HG03060 (cell line): ENCODE results near the gene ARHGAP10.
"Not testable (repeated sequence)": the region's sequence is repeated elsewhere in the genome, so short reads cannot be mapped to it uniquely, and the experiment has no call there.

Source experiments
- ATAC-seq: cut with Tn5 transposase; IDR thresholded peaks from one replicate; pipeline ENCODE4 v1.9.1; 2021; ENCODE audit warnings: low read depth, moderate number of reproducible peaks; ENCODE audit not compliant: unreplicated experiment

ARHGAP10 gene

DNA sequence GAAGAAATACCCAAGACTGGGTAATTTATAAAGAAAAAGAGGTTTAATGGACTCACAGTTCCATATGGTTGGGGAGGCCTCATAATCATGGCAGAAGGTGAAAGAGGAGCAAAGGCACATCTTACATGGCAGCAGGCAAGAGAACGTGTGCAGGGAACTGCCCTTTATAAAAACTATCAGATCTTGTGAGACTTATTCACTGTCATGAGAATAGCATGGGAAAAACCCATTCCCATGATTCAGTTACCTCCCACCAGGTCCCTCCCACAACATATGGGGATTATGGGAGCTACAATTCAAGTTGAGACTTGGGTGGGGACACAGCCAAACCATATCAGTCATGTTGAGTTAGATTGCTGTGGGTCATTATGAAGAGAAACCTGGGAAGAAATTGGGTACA lies 153.3 kb downstream of the ARHGAP10 start:
- not testable (repeated sequence) for ATAC-seq

GRCh38 chr4:147891476-147892115 lies 159.7 kb downstream of the ARHGAP10 start:
- ATAC-seq: no peak

- no peak for ATAC-seq
Measured at GRCh38 chr4:147899512-147899911, 167.6 kb downstream of the ARHGAP10 start.

DNA sequence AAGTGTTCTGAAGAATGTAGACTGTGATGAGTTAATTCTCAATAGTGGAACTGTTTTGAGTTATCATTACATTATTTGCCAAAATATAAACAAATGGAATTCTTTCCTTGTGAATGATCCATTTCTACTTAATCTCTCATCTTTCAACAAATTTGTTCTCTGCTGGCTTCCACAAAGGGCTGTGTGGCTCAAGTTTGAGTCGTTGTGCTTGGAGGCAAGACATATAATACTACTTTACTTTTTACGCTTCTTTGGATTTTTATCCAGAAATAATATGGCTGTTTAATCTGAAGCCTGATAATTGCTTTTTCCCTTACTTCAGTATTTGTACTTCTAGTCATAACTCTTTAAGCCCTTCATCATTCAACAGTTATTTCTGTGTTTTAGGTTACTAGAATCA lies 169.5 kb downstream of the ARHGAP10 start:
- ATAC-seq: no peak

DNA sequence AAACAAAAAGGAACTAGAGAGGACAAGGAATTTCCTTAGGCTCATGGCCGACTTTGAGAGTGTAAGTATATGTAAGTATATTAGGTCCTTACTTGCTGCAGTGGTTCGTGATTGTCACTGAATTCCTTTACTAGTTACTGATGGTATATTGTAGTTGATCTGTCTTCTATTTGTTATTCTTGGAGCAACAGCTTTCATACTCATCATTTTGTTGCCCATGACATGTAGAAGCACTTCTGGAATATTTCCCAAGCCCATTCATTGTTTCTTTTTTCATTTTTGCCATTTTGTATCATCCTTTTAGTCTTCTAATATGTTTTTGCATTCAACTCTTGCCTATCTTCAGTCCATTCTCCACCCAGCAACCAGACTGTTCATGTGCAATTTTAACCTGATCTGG lies 170.0 kb downstream of the ARHGAP10 start:
- ATAC-seq: no peak

DNA sequence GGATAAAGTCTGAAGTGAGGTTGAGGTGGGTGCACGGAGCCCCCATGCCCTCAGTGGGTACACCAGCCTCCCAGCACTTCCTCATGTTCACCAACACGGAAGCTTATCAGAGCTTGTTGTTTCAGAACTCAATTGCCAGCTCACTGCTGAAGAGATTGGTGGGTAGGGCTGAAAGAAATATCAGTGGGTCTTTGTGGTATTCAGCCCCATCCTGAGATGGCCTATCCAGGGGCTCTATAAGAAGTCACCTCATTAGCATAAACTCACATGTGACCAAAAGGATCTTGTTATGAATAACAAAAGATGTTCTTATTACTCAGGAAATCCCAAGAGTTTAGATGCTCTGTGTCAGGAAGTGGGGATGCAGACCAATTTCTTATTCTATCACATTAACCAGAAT lies 177.3 kb downstream of the ARHGAP10 start:
- no peak for ATAC-seq

- ATAC-seq: no peak
Measured at GRCh38 chr4:147910315-147910714, 178.4 kb downstream of the ARHGAP10 start.

DNA sequence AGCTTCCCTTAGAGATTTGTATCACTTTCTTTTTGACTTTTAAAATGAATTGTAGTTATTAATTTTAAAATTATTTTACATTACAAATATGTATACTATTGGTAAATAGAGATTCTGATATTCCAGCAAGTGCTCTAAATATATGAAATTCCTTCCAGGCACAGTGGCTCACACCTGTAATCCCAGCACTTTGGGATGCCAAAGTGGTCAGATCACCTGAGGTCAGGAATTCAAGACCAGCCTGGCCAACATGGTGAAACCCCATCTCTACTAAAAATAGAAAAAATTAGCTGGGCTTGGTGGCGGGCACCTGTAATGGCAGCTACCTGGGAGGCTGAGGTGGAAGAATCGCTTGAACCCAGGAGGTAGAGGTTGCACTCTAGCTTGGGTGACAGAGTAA lies 180.2 kb downstream of the ARHGAP10 start:
- ATAC-seq: not testable (repeated sequence)

GRCh38 chr4:147913137-147913536 lies 181.2 kb downstream of the ARHGAP10 start:
- no peak for ATAC-seq

GRCh38 chr4:147916351-147916750 lies 184.5 kb downstream of the ARHGAP10 start:
- no peak for ATAC-seq

- no peak for ATAC-seq
Measured at GRCh38 chr4:147923381-147923780, 191.5 kb downstream of the ARHGAP10 start.

DNA sequence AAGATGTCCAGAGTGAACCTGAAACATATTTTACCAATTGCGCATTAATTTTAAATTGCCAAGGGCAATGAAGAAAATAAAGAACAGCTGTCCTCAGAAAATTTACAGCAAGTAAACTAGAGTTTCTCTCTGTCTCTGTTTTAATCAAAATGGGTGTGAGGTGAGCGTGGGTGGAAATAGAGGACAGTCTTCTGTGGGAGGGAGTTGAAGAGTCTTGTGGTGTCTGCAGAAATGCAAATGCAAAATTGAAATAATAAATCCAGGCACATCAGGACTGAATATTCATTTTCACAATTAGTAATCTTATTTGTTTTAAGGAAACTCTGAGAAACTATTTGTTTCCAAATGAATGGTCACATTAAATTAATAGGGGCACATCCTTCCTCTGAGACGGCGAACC lies 192.0 kb downstream of the ARHGAP10 start:
- no peak for ATAC-seq

GRCh38 chr4:147924604-147925412 lies 192.9 kb downstream of the ARHGAP10 start:
- no peak for ATAC-seq

- ATAC-seq: no peak
Measured at GRCh38 chr4:147927377-147928137, 195.7 kb downstream of the ARHGAP10 start.

DNA sequence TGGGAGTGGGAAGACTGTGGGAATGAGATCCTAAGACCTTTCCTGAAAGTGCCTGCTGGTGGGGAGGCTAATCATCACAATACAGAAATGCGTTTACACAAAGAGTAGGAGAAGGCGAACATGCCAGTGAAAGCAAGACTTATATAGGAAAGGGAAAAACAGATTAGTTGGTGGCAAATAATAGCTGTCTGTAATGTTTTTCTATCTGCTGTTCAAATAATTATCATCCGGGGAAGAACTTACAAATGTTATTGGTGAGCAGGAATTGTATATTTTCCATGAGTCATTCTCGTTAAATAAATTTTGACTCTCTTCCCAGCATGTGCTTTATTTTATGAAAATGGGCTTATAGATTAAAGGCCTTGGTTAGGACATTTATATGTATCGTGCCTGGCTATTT lies 196.5 kb downstream of the ARHGAP10 start:
- ATAC-seq: no peak

DNA sequence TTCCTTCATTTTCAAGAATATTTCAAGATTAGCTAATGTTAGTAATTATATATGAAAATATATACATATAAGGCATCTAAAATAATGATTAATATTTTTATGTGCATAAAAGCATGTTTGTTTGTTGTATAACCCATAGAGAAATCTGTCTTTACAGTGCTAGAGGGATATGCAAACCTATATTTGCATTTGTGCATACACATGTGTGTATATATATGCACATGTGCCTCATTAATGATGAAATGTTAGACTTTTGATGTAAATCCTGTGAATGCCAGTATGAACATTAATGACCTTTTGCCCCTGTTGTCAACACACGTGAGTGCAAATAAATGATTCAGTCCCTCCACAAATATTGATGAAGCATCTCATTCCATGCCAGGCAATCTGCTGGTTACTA lies 197.9 kb downstream of the ARHGAP10 start:
- ATAC-seq: no peak

DNA sequence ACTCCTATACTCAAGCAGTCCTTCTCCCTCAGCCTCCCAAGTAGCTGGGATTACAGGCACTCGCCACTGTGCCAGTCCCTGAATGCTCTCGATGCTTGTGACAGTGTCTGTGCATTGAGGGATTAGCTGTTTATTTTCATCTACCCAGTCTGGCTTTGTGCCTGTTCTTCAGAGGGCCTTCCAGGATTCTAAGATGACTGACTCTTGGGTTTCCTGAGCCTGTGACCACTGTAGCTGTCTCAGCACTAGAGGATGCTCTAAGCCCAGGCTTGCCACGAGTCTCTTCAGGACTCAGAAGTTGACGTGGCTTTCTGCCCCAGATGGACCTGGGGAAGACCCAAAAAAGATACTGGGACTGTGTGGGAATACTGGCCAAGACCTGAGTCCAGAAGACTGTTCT lies 201.4 kb downstream of the ARHGAP10 start:
- ATAC-seq: no peak

GRCh38 chr4:147933779-147934178 lies 201.9 kb downstream of the ARHGAP10 start:
- ATAC-seq: no peak

DNA sequence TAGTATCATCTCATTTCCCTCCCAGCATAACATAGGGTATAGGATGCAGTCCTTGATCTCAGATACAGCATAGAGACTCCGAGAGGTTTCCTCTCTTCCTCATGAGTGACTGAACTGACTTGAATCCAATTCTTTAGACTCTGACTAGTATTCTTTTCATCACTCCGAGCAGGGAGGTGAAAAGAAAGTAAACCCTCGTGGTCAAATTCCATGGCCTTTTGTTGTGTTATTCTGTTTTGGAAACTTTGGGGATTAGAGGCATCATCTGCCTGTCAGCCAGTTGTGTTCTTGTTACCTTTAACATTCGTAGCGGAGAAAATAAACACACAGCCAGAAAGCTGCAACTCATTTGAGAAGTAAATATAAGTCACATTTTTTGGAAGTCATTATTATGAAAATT lies 206.6 kb downstream of the ARHGAP10 start:
- no peak for ATAC-seq

DNA sequence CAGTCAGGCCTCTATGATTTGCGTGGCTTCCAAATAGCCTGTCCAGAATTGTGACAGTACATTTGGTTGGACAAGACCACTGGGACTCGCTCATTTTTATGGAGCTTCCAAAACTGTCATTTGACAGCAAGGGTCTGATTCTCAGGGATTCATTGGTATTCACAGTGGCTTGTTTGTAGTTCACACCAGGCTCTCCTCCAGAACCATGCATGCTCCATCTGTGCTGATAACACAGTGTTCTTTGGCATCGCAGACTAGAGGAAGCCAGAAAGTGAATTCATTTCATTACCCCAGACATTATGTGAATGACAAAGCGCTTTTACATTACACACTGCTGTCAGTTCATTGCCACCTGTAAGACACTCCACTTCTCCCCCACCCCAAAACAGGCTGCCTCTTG lies 208.3 kb downstream of the ARHGAP10 start:
- ATAC-seq: no peak

GRCh38 chr4:147941373-147941772 lies 209.5 kb downstream of the ARHGAP10 start:
- ATAC-seq: no peak
